ENCODE results near the gene MISP3.
"Not testable (repeated sequence)": the region's sequence is repeated elsewhere in the genome, so short reads cannot be mapped to it uniquely, and the experiment has no call there.

DNA sequence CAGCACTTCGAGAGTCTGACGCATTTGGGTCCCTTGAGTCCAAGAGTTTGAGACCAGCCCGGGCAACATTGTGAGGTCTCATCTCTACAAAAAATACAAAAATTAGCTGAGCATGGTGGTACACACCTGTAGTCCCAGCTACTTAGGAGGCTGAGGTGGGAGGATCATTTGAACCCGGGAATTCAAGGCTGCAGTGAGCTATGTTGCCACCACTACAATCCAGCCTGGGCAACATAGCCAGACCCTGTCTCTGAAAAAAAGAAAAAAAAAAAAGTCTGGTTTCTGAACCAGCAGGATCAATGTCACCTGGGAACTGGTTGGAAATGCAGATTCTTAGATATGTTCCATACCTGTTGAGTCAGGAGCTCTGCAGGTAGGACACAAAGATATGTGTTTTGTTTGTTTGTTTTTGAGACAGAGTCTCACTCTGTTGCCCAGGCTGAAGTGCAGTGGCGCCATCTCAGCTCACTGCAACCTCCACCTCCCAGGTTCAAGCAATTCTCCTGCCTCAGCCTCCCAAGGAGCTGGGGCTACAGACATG, 45.9 kb upstream of the MISP3 start:
- TF ChIP-seq CTCF, POLR2A, EP300 (IDR thresholded peaks at IDR 0.05): not testable (repeated sequence)
